H9 (cell line): Measurements from ENCODE around the gene FAM170B. TPM values are rescaled to one million over a fixed set of nuclear protein-coding genes. Genes with fewer than 3 reads are reported as not detected.

Source experiments
- DNase-seq: peaks from one replicate; pipeline ENCODE4 v3.0.0-alpha.2; 2017
- H2AFZ ChIP-seq: one replicate; pipeline ENCODE4 v1.6.1; 2013; ENCODE audit warnings: mild to moderate bottlenecking, low read length, control low read depth, moderate library complexity
- H2AK5ac ChIP-seq: 2 replicates; pipeline ENCODE4 v1.6.1; 2013; ENCODE audit warnings: low read length, control low read depth, mixed read lengths; ENCODE audit not compliant: insufficient read length
- H2BK120ac ChIP-seq: one replicate; pipeline ENCODE4 v1.6.1; 2013; ENCODE audit warnings: low read depth, mild to moderate bottlenecking, low read length, control low read depth, inconsistent platforms; ENCODE audit not compliant: poor library complexity, severe bottlenecking
- H2BK12ac ChIP-seq: 2 replicates; pipeline ENCODE4 v1.6.1; 2013; ENCODE audit warnings: low read length, control low read depth, mixed read lengths, low read depth; ENCODE audit not compliant: insufficient read length
- H2BK15ac ChIP-seq: 2 replicates; pipeline ENCODE4 v1.6.1; 2013; ENCODE audit warnings: low read depth, low read length, control low read depth
- H2BK20ac ChIP-seq: one replicate; pipeline ENCODE4 v1.6.1; 2013; ENCODE audit warnings: low read depth, mild to moderate bottlenecking, low read length, control low read depth, inconsistent platforms; ENCODE audit not compliant: poor library complexity, severe bottlenecking
- H2BK5ac ChIP-seq: 2 replicates; pipeline ENCODE4 v1.6.1; 2013; ENCODE audit warnings: low read length, control low read depth, mixed read lengths; ENCODE audit not compliant: insufficient read length
- H3K14ac ChIP-seq: 2 replicates; pipeline ENCODE4 v1.6.1; 2013; ENCODE audit warnings: low read length, control low read depth; ENCODE audit not compliant: insufficient read depth
- H3K18ac ChIP-seq: 2 replicates; pipeline ENCODE4 v1.6.1; 2013; ENCODE audit warnings: low read depth, mild to moderate bottlenecking, mixed read lengths, low read length, control low read depth; ENCODE audit not compliant: insufficient read length
- H3K23ac ChIP-seq: 2 replicates; pipeline ENCODE4 v1.6.1; 2013; ENCODE audit warnings: low read length, control low read depth, mixed read lengths, low read depth; ENCODE audit not compliant: insufficient read length
- H3K23me2 ChIP-seq: 2 replicates; pipeline ENCODE4 v1.6.1; 2013; ENCODE audit warnings: low read depth, mild to moderate bottlenecking, mixed read lengths, low read length, control low read depth; ENCODE audit not compliant: insufficient read length, poor library complexity, severe bottlenecking
- H3K27ac ChIP-seq: 2 replicates; pipeline ENCODE4 v1.5.1; 2013; ENCODE audit warnings: low read length, control low read depth, mixed read lengths, low read depth; ENCODE audit not compliant: insufficient read length
- H3K27me3 ChIP-seq: 2 replicates; pipeline ENCODE4 v1.6.1; 2013; ENCODE audit warnings: low read length, control low read depth, inconsistent platforms; ENCODE audit not compliant: insufficient read depth
- H3K4ac ChIP-seq: 2 replicates; pipeline ENCODE4 v1.6.1; 2013; ENCODE audit warnings: low read depth, mild to moderate bottlenecking, control low read depth, inconsistent platforms, low read length, moderate library complexity
- H3K4me1 ChIP-seq: 2 replicates; pipeline ENCODE4 v1.6.1; 2013; ENCODE audit warnings: low read length, control low read depth, inconsistent platforms; ENCODE audit not compliant: insufficient read depth
- H3K4me2 ChIP-seq: 2 replicates; pipeline ENCODE4 v1.6.1; 2013; ENCODE audit warnings: low read length, control low read depth, mixed read lengths; ENCODE audit not compliant: insufficient read length, insufficient read depth
- H3K56ac ChIP-seq: 2 replicates; pipeline ENCODE4 v1.6.1; 2013; ENCODE audit warnings: low read depth, mild to moderate bottlenecking, mixed read lengths, low read length, control low read depth; ENCODE audit not compliant: insufficient read length
- H3K79me1 ChIP-seq: 2 replicates; pipeline ENCODE4 v1.6.1; 2013; ENCODE audit warnings: low read depth, mild to moderate bottlenecking, moderate library complexity, low read length, control low read depth, inconsistent platforms; ENCODE audit not compliant: insufficient read depth, poor library complexity, severe bottlenecking
- H3K79me2 ChIP-seq: 2 replicates; pipeline ENCODE4 v1.6.1; 2013; ENCODE audit warnings: low read length, control low read depth, inconsistent platforms; ENCODE audit not compliant: insufficient read depth
- H3K9ac ChIP-seq: 2 replicates; pipeline ENCODE4 v1.6.1; 2013; ENCODE audit warnings: low read length, control low read depth, mixed read lengths; ENCODE audit not compliant: insufficient read length; ENCODE audit errors: extremely low read depth
- H3K9me3 ChIP-seq: one replicate; pipeline ENCODE4 v1.6.1; 2013; ENCODE audit warnings: low read depth, low read length, inconsistent platforms; ENCODE audit not compliant: control insufficient read depth
- H3T11ph ChIP-seq: one replicate; pipeline ENCODE4 v1.6.1; 2013; ENCODE audit warnings: mild to moderate bottlenecking, low read length, control low read depth, inconsistent platforms
- H4K20me1 ChIP-seq: one replicate; pipeline ENCODE4 v1.6.1; 2013; ENCODE audit not compliant: control insufficient read depth, insufficient read length, insufficient read depth
- H4K5ac ChIP-seq: 2 replicates; pipeline ENCODE4 v1.6.1; 2013; ENCODE audit warnings: low read depth, mild to moderate bottlenecking, mixed read lengths, low read length, control low read depth; ENCODE audit not compliant: insufficient read length
- H4K8ac ChIP-seq: replicated peaks from 2 replicates; pipeline ENCODE4 v1.6.1; 2013; ENCODE audit warnings: low read length, control low read depth, mixed read lengths, low read depth; ENCODE audit not compliant: insufficient read length
- H4K91ac ChIP-seq: 2 replicates; pipeline ENCODE4 v1.6.1; 2013; ENCODE audit warnings: low read depth, mild to moderate bottlenecking, moderate library complexity, mixed read lengths, low read length, control low read depth; ENCODE audit not compliant: insufficient read length
- H3K27ac Mint-ChIP-seq, 3 experiments: 2 replicates in 2 of 3; 3 replicates in 1 of 3; pipeline ENCODE4 v1.8.0; 2020 to 2021; ENCODE audit warnings: mixed read lengths in 3 of 3, mild to moderate bottlenecking in 1 of 3, moderate library complexity in 1 of 3
- H3K27me3 Mint-ChIP-seq: 2 replicates; pipeline ENCODE4 v1.8.0; 2021; ENCODE audit warnings: low read depth, mild to moderate bottlenecking, moderate library complexity, mixed read lengths
- H3K36me3 Mint-ChIP-seq, 3 experiments: 2 replicates in 2 of 3; 3 replicates in 1 of 3; pipeline ENCODE4 v1.8.0; 2020 to 2021; ENCODE audit warnings: low read depth in 3 of 3, mixed read lengths in 3 of 3; ENCODE audit not compliant: insufficient read depth in 1 of 3
- H3K4me1 Mint-ChIP-seq, 2 experiments: 2 replicates each; pipeline ENCODE4 v1.8.0; 2020; ENCODE audit warnings: mixed read lengths in 2 of 2
- H3K4me3 Mint-ChIP-seq, 2 experiments: 2 replicates in 1 of 2; 3 replicates in 1 of 2; pipeline ENCODE4 v1.8.0; 2020 to 2021; ENCODE audit warnings: mild to moderate bottlenecking in 2 of 2, mixed read lengths in 2 of 2, moderate library complexity in 1 of 2
- H3K9me3 Mint-ChIP-seq, 2 experiments: 2 replicates in 1 of 2; 3 replicates in 1 of 2; pipeline ENCODE4 v1.8.0; 2020; ENCODE audit warnings: mild to moderate bottlenecking in 2 of 2, mixed read lengths in 2 of 2, moderate library complexity in 1 of 2
- CTCF ChIP-seq: fragments of 200-600 bp; sonication (generic); conservative IDR thresholded peaks from 3 replicates; pipeline ENCODE4 v1.8.0; 2021; ENCODE audit warnings: antibody characterized with exemption, mild to moderate bottlenecking
- WGBS: extraction: QIAGEN DNeasy Blood & Tissue Kit; methylation state at CpG from one replicate; pipeline ENCODE4 v1.1.7; 2013; ENCODE audit warnings: missing lambda C conversion rate, low lambda C conversion rate, mixed read lengths; ENCODE audit not compliant: insufficient read length; ENCODE audit errors: extremely low coverage; 5-methylcytosine and 5-hydroxymethylcytosine counted together
- total RNA-seq: library from RNA; stranded (reverse); gene quantifications from 2 replicates; pipeline ENCODE4 v1.2.1, GENCODE V29; 2021

FAM170B gene
- total RNA-seq, 1 experiment from 2014 or later, result not detected

DNA sequence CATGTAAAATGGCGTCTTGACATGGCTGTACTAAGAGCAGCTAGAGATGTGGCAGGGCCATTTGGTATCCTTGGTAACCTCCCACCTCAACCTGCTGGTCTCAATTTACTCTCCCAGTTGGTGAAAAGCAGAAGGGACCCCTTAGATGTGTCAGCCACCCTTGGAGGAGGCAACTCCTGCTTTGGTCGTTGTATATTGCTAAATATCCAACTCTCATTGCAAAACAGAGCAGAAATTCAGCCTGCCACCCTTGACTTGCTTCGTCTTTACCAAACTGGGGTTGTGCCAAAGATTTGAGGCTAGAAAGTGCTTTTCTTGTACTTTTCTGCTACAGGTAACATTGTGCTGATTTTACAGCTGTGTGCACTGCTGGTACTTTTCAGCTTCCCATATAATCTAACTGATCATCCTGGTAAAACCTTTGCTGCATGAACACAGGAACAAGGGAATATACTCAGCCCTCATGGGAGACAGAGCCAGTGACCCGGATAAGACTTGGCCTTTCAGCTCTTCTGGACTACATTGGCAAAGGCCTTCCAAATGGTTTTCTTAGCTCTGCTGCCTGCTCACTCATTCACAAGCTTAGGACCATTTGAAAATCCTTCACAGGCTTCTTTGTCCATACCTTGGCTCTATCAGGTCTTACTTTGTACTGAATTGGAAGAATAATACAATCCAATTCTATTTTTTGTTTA is 16.3 kb downstream of the FAM170B start:
- no CpG with 5 or more reads among the region's 4 CpGs for WGBS
- no peak overlapping the region for H2BK12ac ChIP-seq
- no peak overlapping the region for H4K91ac ChIP-seq
- H3K18ac ChIP-seq, result no peak overlapping the region
- no peaks in the 10 kb centered on the region for H3K4me1 ChIP-seq
- H2AFZ ChIP-seq, result no peak overlapping the region
- peaks cover 3 to 4% of the 10 kb centered on the region in 2 experiments; a peak in 1 of 4 replicates for H3K4me1 Mint-ChIP-seq
- H3K14ac ChIP-seq, result no peak overlapping the region
- no peaks in the 10 kb centered on the region for H3K36me3 Mint-ChIP-seq
- no peak overlapping the region for H4K5ac ChIP-seq
- no peak overlapping the region for H3K9ac ChIP-seq
- H3T11ph ChIP-seq, result no peak overlapping the region
- no peak overlapping the region for H3K4me2 ChIP-seq
- H3K9me3 Mint-ChIP-seq, result no peaks in the 10 kb centered on the region; a peak in 1 of 5 replicates
- no peak overlapping the region for H3K23ac ChIP-seq
- DNase-seq, result no peak
- no peak overlapping the region for H3K4ac ChIP-seq
- H3K27me3 Mint-ChIP-seq, result peaks cover 37% of the 10 kb centered on the region
- TF ChIP-seq CTCF, result no peak
- H3K4me3 Mint-ChIP-seq, result no peak overlapping the region
- no peak overlapping the region for H3K27ac Mint-ChIP-seq
- H2BK20ac ChIP-seq, result no peak overlapping the region
- H2BK120ac ChIP-seq, result no peak overlapping the region
- no peak overlapping the region for H2BK15ac ChIP-seq
- H3K23me2 ChIP-seq, result peaks cover 5% of the 10 kb centered on the region
- H3K27ac ChIP-seq, result no peak overlapping the region
- H4K8ac ChIP-seq, result no peak overlapping the region
- H2AK5ac ChIP-seq, result no peak overlapping the region
- H3K27me3 ChIP-seq, result no peaks in the 10 kb centered on the region; the same call in 1 of the 2 replicates
- H3K79me1 ChIP-seq, result no peaks in the 10 kb centered on the region
- H3K9me3 ChIP-seq, result no peaks in the 10 kb centered on the region
- H3K56ac ChIP-seq, result no peak overlapping the region
- H2BK5ac ChIP-seq, result no peak overlapping the region
- H4K20me1 ChIP-seq, result no peaks in the 10 kb centered on the region
- no peaks in the 10 kb centered on the region for H3K79me2 ChIP-seq
